ENCODE results near the gene SPEG. TPM values are rescaled to one million over a fixed set of nuclear protein-coding genes. Genes with fewer than 3 reads are reported as not detected.

Gene SPEG
- total and polyA plus RNA-seq, 2 experiments from 2014 or later = 12.6 to 32.4 TPM

DNA sequence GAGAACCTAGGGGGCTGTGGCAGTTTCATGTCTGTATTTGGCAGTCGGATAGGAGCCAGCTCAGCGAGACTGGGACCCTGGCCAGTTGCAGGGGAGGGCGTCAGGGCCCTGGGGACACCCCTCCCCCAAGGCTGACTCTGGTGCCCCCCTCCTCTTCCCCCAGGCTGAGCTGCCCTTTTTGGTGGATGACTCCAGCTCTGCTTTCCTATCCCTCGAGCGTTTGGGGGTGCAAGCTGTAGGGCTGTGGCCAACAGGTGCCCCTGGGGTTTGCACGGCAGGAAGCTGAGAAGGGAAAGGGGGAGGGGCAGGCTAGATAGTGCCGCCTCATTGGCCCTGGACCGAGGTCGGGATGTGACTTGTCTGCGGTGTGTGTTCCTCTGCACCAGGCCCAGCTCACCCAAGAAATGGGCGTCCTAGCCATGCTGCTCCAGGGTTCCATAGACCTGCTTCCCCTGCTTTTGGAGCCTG is 26.4 kb downstream of the SPEG start (continued):
- TF ChIP-seq, protein P1, sequence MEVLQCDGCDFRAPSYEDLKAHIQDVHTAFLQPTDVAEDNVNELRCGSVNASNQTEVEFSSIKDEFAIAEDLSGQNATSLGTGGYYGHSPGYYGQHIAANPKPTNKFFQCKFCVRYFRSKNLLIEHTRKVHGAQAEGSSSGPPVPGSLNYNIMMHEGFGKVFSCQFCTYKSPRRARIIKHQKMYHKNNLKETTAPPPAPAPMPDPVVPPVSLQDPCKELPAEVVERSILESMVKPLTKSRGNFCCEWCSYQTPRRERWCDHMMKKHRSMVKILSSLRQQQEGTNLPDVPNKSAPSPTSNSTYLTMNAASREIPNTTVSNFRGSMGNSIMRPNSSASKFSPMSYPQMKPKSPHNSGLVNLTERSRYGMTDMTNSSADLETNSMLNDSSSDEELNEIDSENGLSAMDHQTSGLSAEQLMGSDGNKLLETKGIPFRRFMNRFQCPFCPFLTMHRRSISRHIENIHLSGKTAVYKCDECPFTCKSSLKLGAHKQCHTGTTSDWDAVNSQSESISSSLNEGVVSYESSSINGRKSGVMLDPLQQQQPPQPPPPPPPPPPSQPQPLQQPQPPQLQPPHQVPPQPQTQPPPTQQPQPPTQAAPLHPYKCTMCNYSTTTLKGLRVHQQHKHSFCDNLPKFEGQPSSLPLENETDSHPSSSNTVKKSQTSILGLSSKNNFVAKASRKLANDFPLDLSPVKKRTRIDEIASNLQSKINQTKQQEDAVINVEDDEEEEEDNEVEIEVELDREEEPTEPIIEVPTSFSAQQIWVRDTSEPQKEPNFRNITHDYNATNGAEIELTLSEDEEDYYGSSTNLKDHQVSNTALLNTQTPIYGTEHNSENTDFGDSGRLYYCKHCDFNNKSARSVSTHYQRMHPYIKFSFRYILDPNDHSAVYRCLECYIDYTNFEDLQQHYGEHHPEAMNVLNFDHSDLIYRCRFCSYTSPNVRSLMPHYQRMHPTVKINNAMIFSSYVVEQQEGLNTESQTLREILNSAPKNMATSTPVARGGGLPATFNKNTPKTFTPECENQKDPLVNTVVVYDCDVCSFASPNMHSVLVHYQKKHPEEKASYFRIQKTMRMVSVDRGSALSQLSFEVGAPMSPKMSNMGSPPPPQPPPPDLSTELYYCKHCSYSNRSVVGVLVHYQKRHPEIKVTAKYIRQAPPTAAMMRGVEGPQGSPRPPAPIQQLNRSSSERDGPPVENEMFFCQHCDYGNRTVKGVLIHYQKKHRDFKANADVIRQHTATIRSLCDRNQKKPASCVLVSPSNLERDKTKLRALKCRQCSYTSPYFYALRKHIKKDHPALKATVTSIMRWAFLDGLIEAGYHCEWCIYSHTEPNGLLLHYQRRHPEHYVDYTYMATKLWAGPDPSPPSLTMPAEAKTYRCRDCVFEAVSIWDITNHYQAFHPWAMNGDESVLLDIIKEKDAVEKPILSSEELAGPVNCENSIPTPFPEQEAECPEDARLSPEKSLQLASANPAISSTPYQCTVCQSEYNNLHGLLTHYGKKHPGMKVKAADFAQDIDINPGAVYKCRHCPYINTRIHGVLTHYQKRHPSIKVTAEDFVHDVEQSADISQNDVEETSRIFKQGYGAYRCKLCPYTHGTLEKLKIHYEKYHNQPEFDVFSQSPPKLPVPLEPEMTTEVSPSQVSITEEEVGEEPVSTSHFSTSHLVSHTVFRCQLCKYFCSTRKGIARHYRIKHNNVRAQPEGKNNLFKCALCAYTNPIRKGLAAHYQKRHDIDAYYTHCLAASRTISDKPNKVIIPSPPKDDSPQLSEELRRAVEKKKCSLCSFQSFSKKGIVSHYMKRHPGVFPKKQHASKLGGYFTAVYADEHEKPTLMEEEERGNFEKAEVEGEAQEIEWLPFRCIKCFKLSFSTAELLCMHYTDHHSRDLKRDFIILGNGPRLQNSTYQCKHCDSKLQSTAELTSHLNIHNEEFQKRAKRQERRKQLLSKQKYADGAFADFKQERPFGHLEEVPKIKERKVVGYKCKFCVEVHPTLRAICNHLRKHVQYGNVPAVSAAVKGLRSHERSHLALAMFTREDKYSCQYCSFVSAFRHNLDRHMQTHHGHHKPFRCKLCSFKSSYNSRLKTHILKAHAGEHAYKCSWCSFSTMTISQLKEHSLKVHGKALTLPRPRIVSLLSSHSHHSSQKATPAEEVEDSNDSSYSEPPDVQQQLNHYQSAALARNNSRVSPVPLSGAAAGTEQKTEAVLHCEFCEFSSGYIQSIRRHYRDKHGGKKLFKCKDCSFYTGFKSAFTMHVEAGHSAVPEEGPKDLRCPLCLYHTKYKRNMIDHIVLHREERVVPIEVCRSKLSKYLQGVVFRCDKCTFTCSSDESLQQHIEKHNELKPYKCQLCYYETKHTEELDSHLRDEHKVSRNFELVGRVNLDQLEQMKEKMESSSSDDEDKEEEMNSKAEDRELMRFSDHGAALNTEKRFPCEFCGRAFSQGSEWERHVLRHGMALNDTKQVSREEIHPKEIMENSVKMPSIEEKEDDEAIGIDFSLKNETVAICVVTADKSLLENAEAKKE (CRISPR knock-in tag; IDR thresholded peaks at IDR 0.05) = no peak
- TF ChIP-seq, protein P2, sequence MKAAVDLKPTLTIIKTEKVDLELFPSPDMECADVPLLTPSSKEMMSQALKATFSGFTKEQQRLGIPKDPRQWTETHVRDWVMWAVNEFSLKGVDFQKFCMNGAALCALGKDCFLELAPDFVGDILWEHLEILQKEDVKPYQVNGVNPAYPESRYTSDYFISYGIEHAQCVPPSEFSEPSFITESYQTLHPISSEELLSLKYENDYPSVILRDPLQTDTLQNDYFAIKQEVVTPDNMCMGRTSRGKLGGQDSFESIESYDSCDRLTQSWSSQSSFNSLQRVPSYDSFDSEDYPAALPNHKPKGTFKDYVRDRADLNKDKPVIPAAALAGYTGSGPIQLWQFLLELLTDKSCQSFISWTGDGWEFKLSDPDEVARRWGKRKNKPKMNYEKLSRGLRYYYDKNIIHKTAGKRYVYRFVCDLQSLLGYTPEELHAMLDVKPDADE (IDR thresholded peaks at IDR 0.05) = no peak
- TF ChIP-seq STAT1 (IDR thresholded peaks at IDR 0.05; ENCODE audit: unreplicated experiment) (no peak), JUNB (IDR thresholded peaks at IDR 0.05; ENCODE audit: unreplicated experiment) (no peak)
- TF ChIP-seq, protein P3, sequence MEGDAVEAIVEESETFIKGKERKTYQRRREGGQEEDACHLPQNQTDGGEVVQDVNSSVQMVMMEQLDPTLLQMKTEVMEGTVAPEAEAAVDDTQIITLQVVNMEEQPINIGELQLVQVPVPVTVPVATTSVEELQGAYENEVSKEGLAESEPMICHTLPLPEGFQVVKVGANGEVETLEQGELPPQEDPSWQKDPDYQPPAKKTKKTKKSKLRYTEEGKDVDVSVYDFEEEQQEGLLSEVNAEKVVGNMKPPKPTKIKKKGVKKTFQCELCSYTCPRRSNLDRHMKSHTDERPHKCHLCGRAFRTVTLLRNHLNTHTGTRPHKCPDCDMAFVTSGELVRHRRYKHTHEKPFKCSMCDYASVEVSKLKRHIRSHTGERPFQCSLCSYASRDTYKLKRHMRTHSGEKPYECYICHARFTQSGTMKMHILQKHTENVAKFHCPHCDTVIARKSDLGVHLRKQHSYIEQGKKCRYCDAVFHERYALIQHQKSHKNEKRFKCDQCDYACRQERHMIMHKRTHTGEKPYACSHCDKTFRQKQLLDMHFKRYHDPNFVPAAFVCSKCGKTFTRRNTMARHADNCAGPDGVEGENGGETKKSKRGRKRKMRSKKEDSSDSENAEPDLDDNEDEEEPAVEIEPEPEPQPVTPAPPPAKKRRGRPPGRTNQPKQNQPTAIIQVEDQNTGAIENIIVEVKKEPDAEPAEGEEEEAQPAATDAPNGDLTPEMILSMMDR (conservative IDR thresholded peaks at IDR 0.05; ENCODE audit: low read depth in 2 of 2) = no peak

DNA sequence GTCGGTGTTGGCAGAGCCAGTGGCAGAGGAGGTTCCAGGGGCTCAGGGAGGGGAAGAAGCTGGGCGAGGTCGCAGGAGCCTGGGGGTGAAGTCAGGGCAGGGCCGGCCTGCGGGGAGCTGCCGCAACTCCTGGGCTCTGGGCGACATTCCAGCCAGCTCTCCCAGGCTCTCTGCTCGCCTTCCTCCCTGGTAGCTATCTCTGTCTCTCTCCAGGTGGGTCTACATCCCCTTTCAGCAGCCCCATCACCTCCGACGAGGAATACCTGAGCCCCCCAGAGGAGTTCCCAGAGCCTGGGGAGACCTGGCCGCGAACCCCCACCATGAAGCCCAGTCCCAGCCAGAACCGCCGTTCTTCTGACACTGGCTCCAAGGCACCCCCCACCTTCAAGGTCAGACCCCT is 27.0 kb downstream of the SPEG start:
- H3K36me3 ChIP-seq (ENCODE audit: insufficient read depth) = no peaks in the 10 kb centered on the region
- Mint-ChIP-seq H3K27ac (no peak overlapping the region; the same call in 1 of the 2 replicates), H3K4me1 (peaks cover 38% of the 10 kb centered on the region), H3K36me3 (ENCODE audit: low read depth) (peaks cover 11% of the 10 kb centered on the region), H3K4me3 (no peak overlapping the region), H3K9me3 (no peaks in the 10 kb centered on the region), H3K27me3 (ENCODE audit: insufficient read depth, low read depth, poor library complexity) (peaks cover 25% of the 10 kb centered on the region)
- ATAC-seq (peak; percentile 1), DNase-seq (ENCODE audit: low spot score) (no peak)
- H3K4me3 ChIP-seq = no peak overlapping the region
- H3K79me2 ChIP-seq (replicated peaks; ENCODE audit: insufficient read depth) = no peaks in the 10 kb centered on the region
- H3K27ac ChIP-seq (ENCODE audit: low read depth) = no peak overlapping the region
- no peaks in the 10 kb centered on the region for H3K9me2 ChIP-seq (ENCODE audit: insufficient read depth)
- H3K4me1 ChIP-seq (ENCODE audit: insufficient read depth) = peaks cover 24% of the 10 kb centered on the region
- peaks cover 4% of the 10 kb centered on the region; the same call in 1 of the 2 replicates for H3F3A ChIP-seq (replicated peaks; ENCODE audit: low read depth)
- H2AFZ ChIP-seq = no peak overlapping the region
- no peaks in the 10 kb centered on the region for H4K20me1 ChIP-seq (replicated peaks; ENCODE audit: insufficient read depth)
- H3K4me2 ChIP-seq = peak overlapping the region; percentile 69; the same call in 1 of the 2 replicates
- no peaks in the 10 kb centered on the region for H3K27me3 ChIP-seq (ENCODE audit: insufficient read depth)
- no peak for TF ChIP-seq EZH2 (IDR thresholded peaks at IDR 0.05; ENCODE audit: low read depth, unreplicated experiment)
- no peak for TF ChIP-seq ZNF114 (CRISPR knock-in tag; IDR thresholded peaks at IDR 0.05)

All from GM23338 (cell line).